Measurements from ENCODE around the gene NKX2-1.
"Not testable (repeated sequence)": the region's sequence is repeated elsewhere in the genome, so short reads cannot be mapped to it uniquely, and the experiment has no call there.

Gene NKX2-1

GRCh38 chr14:36505181-36505815 lies 14.7 kb downstream of the NKX2-1 start:
- DNase-seq: peak; percentile 84

GRCh38 chr14:36504771-36505175 lies 15.3 kb downstream of the NKX2-1 start:
- DNase-seq: peak; percentile 91

GRCh38 chr14:36503771-36504741 lies 16.0 kb downstream of the NKX2-1 start:
- DNase-seq: peak; percentile 91

GRCh38 chr14:36502558-36503508 lies 17.2 kb downstream of the NKX2-1 start:
- peak; percentile 99 for DNase-seq

GRCh38 chr14:36498938-36499337 lies 21.1 kb downstream of the NKX2-1 start:
- DNase-seq: no peak

- DNase-seq: peak; percentile 61
Measured at GRCh38 chr14:36496346-36496745, 23.7 kb downstream of the NKX2-1 start.

- peak; percentile 58 for DNase-seq
Measured at GRCh38 chr14:36495666-36496065, 24.4 kb downstream of the NKX2-1 start.

GRCh38 chr14:36493761-36494160 lies 26.3 kb downstream of the NKX2-1 start:
- DNase-seq: peak; percentile 56

- no peak for DNase-seq
Measured at GRCh38 chr14:36485773-36486172, 34.3 kb downstream of the NKX2-1 start.

- DNase-seq: no peak
Measured at GRCh38 chr14:36479344-36479743, 40.7 kb downstream of the NKX2-1 start.

GRCh38 chr14:36478782-36479181 lies 41.2 kb downstream of the NKX2-1 start:
- DNase-seq: no peak

- no peak for DNase-seq
Measured at GRCh38 chr14:36477266-36477665, 42.8 kb downstream of the NKX2-1 start.

- DNase-seq: not testable (repeated sequence)
Measured at GRCh38 chr14:36476061-36476460, 44.0 kb downstream of the NKX2-1 start.

- no peak for DNase-seq
Measured at GRCh38 chr14:36474593-36474992, 45.4 kb downstream of the NKX2-1 start.

GRCh38 chr14:36471431-36471830 lies 48.6 kb downstream of the NKX2-1 start:
- DNase-seq: no peak

- no peak for DNase-seq
Measured at GRCh38 chr14:36467332-36467731, 52.7 kb downstream of the NKX2-1 start.

Data from NCI-H1092 treated with DMSO at 0.1 percent for 48 hours (cell line).